K562 treated with DMSO at 1 percent for 4 hours (cell line): ENCODE measurements around the gene GORASP1. TPM values are rescaled to one million over a fixed set of nuclear protein-coding genes. Genes with fewer than 3 reads are reported as not detected.

Source experiments
- total RNA-seq: library from RNA; unstranded; fragments of 300-600 nt; gene quantifications from 2 replicates; pipeline ENCODE4 v1.2.3, GENCODE V29; 2022; ENCODE audit not compliant: insufficient read depth

Gene GORASP1
- total RNA-seq = 67.8 and 69.0 TPM in 2 replicates

DNA sequence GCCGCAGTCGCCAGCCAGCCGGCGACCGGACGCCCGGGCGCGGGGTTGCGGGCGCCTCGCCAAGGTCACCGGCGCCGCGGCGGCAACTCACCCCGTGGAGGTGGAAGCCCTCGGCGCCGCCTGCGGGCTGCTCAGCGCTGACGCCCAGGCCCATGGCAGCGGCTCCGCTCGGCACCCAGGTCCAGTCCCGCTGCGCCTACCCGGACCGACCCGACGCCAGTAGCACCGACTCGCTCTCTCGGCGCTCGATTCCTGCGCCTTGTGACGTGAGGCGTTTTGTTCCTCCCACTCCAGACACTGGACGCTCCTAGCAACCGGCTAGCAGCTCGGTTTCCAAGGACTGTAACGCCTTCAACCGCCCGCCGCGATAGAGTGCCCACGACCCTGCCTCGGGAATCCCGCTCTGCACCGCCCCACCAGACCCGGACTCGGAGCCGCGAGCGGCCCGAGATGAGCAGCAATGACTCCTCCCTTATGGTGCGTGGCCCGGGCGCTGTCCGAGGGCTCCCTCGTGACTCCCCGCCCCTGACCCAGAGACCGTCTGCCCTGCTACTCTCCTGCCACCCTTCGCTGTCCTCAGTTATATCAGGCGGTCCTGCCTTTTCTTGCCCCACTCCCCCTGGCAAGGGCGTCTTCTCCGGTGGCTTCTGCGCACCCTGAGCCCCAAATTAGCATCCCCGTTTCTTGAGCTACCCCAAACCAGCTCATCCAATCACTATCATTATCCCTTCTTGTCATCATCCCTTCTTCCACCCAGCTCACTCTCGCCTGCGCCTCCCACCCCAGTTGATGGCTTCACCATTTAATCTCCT is at the start of gene GORASP1, which contains the start of gene TTC21A:
Gene GORASP1 (minus strand): TSS at position 240 of the 812 bp plus-strand sequence. CDS start 86 bp downstream, at position 154.
Gene TTC21A (plus strand): TSS at position 293 of the 812 bp plus-strand sequence. CDS start 158 bp downstream, at position 451.

GRCh38 chr3:39051649-39052561 is 55.5 kb downstream of the GORASP1 start, which contains the start of the genes SCN11A and WDR48:
Gene SCN11A, minus strand, starts transcription at chr3:39051944. Its CDS starts 101,582 bp downstream, at chr3:38950362.
Gene WDR48, plus strand, starts transcription at chr3:39052016. Its CDS starts 10 bp downstream, at chr3:39052026.

Other genes starting within 250 kb of the GORASP1 start
- not detected in 2 replicates for gene SCN11A, start 55.7 kb downstream of the GORASP1 start, total RNA-seq
- gene WDR48, start 55.6 kb downstream of the GORASP1 start, total RNA-seq = 20.1 and 21.2 TPM in 2 replicates
- gene TTC21A, start 53 bp upstream of the GORASP1 start, total RNA-seq = 0.39 and 5.0 TPM in 2 replicates
- gene CSRNP1, start 46.0 kb upstream of the GORASP1 start, total RNA-seq = 23.3 and 31.1 TPM in 2 replicates
- not detected in 2 replicates for gene XIRP1, start 85.0 kb upstream of the GORASP1 start, total RNA-seq
- gene CX3CR1, start 172.4 kb upstream of the GORASP1 start, total RNA-seq = 0.24 TPM in 1 of 2 replicates, not detected in the other
- not detected in 2 replicates for gene CCR8, start 222.1 kb upstream of the GORASP1 start, total RNA-seq